GM19372 (cell line): ENCODE measurements around the gene SEMA6A.
A peak's percentile ranks its signal among the peaks of the same experiment; 100 is the strongest.

Experiments used
- ATAC-seq: cut with Tn5 transposase; IDR thresholded peaks from one replicate; pipeline ENCODE4 v1.9.1; 2021; ENCODE audit warnings: mild to moderate bottlenecking, low read depth, moderate library complexity; ENCODE audit not compliant: unreplicated experiment

The SEMA6A gene

DNA sequence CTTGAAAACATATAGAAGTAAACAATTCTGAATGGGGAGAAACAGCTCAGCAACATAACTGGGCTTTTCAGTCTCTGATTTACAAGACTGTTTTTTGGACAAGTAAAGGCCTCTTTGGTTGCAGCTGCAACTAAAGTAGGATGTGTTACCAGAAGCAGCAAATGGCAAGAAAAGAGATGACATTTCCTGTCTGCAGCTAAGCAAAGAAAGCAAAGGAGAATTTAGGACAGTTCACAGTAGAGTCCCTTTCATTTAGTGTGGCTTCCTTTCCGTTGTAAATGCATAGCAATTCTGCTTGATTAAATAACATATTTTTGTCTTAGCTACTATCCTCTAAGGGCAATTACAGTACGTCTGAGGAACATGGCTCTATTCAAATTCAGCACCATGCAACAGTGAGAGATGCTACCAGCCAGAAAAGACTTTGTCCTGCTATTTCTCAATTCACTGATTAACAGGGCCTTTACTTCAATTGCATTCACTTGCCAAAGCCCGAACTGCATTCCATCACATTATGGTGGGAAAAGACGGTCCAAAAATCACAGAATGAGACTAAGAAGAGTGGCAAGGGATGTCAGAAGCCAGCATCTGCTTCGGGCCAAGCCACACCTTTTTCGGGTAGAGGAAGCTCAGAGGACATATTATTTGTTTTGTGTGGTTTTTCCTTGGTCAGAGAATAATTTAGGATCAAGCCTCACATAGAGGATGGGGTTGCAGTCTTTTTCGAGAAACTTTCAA lies 107.7 kb downstream of the SEMA6A start:
- no peak for ATAC-seq

DNA sequence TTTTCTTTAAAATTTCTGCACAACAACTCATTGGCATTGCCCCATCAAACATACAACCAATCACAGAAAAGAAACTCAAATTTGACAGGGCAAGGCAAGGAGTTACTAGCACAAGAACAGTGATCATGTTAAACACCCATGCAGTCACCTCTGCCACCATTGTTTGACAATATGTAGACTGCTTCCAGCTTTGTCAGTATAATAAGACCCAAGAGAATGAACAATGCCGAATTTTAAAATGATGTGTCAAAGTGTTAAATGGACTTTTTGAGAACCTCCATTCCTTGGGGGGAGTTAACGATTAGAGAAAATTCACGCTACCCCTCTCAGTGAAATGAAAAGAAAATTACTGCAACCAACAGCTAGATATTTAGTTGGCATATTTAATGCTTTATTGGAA lies 109.2 kb downstream of the SEMA6A start:
- ATAC-seq = no peak

DNA sequence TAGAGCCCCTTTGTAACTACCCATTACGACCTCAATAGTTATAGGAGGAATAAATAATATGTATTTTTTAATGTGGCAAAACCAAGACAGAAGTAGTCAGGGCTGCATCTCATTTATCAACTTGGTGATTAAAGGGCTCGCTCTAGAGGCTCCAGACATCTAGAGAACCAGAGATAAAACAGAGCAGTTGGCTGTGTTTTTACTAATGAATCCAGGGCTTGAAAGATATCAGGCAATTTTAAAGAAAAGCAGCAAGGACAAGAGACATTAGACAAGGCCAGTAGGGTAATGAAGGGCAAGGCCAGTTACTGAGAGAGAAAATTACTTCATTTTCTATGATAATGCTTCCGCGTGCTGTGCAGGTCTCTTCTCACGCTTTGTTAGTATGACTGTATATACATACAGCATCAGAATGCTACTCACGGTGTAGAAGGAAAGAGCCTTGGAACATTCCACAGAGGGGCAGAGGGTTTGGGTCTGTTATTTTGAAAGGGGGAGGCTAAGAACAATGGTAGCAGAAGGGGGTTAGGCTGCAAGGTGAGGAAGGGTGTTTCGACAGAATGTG lies 110.4 kb downstream of the SEMA6A start:
- no peak for ATAC-seq

DNA sequence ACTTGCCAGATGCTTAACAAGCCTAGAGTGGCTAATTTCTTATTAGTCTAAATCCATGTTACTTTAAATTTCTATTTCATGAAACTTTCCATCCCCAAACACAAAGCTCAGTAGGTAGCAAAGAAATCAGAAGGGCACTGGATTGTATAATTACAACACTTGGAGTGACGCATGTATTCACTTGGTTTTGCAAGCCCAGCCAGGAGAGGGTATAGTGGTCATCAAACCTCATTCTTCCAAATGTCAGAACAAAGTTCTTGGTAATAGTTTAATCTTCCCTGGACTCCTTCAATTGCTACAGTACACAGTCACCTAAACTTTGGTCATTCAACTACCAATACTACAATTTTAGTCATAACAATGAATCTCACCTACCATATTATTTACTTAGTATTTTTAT lies 112.1 kb downstream of the SEMA6A start:
- no peak for ATAC-seq

DNA sequence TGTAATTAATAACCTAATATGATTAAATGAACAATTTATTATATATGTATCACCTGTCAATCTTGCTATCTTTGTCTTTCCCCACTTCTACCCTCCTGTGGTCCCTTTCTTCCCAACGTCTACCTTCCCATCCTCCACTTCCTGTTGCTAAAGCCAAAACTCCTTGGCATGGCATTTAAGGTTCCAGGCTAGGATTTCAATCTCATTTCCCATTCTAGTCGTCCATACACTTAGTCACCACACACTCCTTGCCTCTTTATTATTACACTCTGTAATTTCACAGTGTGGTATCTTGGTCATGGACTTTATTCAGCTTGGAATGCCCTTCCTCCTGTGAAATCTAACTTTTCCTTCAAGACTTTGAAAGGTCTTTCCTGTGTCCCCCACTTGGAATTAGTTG lies 115.3 kb downstream of the SEMA6A start:
- ATAC-seq = no peak

DNA sequence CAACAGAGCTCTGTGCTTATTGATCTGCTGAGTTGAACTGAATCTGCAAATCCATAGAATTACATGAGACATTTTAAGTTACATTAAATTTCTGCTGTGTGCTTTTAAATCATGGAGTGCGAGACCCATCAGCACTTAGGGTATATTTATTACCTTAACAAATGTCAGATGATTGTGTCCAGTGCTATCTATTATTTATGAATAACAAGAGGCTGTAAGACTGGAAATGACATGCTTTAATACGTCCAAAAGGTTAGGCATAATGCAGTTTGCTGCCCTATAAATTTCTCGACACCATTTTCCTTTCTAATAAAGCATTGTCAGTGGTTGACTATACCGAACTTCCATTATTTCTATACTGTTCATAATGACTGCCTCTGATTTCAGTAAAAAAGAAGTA lies 117.6 kb downstream of the SEMA6A start:
- no peak for ATAC-seq

DNA sequence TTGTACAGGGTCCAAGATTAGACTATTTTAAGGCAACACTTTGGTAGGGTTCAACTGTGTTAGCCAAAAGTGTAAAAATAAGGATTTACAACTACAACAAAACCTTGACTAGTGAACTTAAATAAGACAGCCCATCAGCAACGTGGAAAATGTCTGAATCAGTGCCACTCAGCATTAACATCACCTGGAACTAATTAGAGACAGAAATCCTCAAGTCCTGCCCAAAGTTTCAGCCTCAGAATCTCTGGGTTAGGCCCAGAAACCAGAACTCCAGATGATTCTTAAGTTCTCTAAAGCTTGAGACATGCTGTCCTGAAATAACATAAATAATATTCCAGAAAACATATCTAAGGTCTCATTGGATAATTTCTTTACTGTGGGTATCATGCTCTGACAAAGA lies 118.6 kb downstream of the SEMA6A start:
- no peak for ATAC-seq

DNA sequence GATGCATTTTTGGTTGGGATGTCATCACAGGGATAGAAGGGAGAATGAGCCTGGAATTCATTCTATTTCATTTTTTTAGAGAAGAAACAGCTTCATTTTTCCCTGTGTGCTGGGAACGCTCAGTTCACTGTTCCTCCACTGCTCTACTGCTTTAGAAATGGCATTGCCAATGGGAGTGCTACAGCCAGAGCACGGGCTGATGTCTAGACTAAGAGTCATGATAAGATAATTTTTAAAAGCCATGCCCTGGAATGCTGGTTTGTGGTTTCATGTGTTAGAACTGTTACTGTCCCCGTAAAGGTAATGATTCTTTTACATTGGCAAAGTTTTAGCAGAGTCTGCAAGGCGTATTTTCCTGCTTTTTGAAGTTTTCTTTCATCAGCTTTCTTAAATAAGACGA lies 119.6 kb downstream of the SEMA6A start:
- no peak for ATAC-seq

DNA sequence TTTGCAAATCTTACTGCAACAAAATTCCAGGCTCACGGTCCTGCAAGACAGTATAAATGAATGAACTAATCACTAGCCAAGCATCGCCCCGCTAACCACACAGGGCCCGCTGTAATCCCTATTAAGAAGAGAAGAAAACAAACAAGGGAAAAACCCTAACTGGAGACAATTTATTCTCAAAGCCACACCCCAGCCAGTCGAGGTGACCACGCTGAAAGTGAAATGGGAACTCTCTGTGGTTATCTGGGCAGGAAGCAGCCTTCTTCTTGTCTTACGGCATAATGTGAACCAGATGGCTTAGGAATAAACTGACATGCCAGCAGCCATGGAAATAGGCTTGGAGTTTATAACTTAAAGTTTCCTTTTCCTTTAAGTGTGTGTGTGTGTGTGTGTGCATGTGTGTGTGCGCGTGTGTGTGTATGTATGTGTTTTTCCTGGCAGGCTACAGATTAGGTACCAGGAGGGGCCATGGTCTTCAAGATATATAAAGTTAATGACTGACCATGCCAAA lies 120.2 kb downstream of the SEMA6A start:
- ATAC-seq = peak; percentile 99

DNA sequence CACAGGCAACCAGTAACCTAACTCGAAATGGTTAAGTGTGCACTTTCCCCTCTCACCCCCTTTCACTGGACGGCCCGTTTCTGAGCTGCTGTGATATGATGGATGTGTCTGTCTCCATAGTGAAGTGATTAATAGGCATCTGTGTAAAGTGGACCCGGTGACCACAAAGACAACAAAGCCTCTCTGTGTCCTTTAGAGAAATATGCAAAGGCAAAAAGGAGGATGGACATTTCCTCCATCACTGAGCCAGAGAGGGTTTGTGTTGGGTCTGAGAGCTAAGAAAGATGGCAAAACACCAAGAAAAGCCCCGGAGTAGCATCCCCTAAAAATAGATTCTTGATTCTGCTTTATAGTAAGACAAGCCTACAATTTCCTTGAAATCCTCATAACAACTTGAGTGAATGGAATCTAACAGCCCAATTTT lies 120.6 kb downstream of the SEMA6A start:
- ATAC-seq = peak; percentile 7

DNA sequence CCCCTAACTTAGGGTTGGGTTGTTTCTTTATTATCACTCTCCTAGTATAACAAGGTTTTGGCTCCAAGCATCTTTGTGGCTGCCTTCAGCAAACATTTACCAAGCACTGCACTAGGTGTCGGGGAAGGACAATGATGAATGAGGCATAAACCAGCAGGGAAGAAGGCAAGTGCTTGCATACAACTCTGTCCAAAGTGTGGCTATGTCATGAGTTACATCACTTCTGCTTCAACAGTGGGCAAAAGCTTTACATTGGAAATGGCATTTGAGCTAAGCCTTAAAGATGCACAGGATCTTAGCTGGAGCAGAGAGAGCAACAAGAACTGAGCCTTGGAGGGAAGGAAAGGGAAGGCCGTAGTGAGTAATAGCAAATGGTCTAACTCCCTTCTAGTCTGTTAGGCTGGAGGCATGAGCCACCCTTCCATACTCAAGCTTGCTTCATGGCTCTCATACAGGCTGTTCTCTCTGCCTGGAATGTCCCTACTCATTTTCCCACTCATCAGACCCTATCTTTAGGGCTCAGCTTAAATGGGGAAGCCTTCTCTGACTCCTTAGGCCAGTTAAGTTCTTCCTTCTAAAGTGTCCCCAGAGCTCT lies 121.8 kb downstream of the SEMA6A start:
- no peak for ATAC-seq

DNA sequence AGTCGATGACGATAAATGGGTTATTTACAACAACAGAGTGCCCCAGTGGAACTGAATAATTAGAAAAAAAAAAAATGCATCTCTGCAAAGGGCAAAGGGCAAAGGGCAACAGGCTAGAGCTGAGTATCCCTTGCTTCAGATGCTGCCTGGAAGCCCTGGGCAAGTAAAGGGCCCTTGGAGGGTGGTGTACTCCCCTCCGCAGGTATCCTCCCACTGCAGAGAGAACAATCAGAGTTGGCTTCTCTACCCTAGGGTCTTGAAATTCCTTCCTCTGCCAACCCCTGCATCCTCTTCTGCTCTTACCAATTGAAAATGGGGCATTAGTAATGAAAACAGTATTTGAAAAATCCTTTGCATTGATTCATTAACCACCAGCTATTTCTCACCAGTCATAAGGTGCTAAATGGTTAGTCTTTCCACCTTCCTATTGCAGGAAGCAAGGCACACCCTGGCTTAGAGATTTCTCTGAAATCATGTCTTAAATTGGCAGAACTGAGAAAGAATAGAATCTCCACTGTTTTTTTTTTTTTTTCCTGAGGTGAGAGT lies 122.6 kb downstream of the SEMA6A start:
- ATAC-seq = no peak

DNA sequence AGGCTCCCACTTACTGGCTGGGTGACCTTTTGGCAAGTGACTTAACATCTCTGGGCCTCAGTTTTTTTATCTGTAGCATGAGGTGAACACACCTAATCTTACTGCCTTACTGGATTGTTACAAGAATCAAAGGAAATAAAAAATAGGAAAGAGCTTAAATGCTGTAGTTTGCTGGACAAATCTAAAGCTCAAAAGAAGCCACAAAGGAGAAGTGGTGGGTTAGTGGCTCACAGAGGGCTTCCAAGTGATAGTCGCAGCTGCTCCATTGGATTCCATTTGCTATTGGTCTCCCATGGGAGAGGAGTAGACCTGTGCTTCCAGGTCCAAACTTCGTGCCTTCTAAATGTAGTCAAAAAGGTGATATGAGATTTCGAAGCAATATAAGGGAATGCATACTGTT lies 123.6 kb downstream of the SEMA6A start:
- no peak for ATAC-seq

DNA sequence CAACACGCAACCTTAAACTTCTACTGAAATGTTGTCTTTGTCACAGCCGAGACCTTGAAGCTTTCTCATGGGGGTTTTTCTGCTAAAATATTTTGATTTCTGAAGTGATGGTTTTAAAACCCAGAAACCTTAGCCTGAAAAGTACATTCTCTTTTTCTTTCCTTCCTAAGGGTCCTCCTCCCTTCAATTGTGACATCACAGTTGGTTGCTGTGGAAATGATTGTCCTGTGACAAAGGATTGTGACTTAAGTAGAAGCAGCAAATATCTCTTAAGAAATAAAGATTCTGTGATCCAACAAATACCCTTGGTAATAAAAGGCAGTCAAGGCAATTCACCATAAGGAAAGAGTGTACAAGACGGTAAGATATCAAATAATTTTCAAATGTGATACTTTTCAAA lies 125.2 kb downstream of the SEMA6A start:
- no peak for ATAC-seq

DNA sequence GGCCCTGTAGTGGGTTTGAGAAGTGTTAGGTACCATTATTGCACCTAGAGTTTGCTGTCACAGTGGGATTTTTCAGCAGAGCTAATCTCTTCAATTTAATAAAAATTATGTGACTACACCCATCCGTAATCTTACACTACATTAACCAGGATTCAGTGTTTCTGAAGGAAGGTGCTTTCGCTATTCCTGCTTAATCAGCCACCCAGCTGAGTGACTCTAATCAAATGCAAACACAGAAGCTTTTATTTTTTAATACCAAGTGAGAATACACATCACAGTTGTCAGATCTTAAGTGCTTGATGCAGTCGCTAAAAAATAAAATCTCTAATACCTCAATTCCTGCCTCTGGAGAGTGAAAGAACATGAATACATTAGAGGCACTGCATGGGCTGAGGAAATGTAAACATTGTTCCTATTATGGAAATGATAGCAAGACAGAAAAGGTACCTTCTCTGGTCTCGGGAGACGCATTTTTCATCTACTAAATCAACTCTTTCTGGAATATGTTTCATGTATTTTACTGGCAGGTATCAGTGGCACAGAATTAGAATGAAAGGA lies 125.7 kb downstream of the SEMA6A start:
- ATAC-seq = no peak

DNA sequence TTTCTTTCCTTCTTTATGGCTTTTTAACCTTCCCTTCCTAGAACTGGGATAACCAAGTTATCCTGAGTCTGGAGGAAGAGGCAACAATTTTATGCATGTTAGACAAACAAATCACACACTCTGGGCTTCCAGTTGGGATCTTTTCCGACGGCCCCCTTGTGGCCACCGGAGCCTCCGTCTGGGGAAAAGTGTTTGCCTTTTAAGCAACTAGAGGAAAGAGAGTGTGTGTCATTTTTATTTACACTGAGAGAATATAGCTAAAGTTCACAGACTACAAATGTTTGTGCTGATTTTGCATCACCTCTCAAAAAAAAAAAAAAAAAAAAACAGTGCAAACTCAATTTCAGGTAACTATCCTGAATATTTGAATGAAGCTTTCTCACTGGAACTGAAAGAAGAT lies 126.2 kb downstream of the SEMA6A start:
- no peak for ATAC-seq

DNA sequence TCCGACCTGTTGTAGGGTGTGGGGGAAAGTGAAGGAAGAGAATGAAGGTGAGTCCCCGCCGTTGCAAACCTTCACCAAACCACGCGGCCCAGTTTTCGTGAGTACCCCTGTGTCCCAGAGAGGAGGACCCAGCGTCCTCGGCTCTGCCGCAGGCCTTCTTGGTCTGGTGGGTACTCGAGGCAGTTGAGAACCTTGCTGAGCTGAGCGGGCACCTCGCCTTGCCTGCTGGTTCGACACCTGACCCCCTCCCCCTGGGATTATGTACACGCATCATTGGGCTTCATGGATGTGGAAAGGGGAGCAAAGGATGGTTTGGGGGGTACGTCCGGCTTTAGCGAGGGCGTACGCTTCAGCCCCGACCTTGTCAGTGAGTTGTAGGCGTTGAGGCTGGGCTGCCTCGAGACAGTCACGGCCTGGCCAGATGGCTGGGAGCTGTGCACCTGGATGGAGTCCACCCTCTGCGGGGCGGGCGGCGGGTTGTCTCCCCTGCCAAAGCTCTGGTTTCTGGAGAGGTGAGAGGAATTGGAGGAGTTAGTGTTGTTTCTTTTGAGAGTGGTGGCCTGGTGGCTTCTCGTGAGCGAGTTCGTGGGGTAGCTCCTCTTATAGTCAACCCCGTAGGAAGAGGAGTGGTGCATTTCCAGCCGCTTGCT lies 128.1 kb downstream of the SEMA6A start:
- no peak for ATAC-seq

DNA sequence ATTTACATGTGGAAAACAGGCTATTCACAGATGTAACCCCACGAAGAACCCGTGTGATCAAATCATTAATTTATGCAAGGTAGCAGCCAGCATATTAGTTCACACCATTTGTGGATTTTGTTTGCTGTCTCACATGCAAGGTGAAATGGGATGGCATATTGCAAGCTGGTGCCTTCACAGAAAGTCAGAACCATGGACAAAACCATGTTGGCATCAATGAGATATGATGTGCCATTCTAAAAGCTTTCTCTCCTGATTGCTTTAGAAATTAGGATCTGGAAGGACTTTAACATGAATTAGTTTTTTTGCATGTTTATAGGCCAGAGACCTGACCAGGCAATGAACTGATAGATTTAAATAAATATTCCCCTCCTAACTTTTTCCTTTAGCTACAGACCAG lies 129.3 kb downstream of the SEMA6A start:
- ATAC-seq = no peak

DNA sequence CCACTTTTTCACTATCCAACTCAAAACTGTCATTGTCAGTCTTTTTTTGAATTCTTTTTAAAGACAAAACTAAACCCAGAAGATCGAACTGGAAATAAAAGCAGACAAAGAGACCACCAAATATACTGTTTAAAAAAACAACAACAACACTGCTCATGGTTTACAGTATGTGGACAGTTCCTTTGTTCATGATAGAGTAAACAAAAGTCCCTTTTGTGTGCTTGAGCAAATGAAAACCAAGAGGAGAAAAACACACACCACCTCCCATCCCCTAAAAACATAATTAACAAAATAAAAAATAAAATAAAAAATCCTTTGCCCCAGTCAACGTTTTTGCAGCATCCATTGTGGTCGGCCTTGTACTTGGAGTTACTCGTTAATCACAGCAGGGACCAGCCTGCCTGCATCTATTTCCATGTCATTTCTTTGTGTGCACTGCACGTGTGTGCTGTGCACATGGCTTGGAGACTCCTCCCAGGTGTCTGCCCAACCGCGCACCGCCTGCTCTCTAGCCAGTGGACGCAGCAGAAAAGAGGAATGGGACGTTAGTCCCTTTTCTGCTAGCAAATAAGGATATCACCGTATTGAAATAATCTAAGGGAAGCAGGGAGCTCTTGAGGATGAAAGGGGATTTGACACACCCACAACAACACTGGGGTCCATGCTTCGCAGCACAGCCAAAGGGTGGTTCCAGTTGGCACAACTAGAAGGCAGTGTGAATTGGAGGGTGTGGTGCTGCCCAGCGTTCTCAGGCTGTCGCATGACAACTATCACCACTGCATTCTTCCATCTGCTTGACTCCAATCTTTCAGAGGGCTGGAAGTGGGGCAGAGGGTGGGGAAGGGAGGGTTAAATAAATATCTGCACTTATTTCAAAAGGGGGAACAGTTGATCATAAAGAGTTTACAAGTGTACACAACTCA lies 130.0 kb downstream of the SEMA6A start:
- no peak for ATAC-seq
